Hepatocyte (in vitro differentiated cells): Measurements from ENCODE around the gene CRIP3. TPM values are rescaled to one million over a fixed set of nuclear protein-coding genes. Genes with fewer than 3 reads are reported as not detected.

Source experiments
- DNase-seq: peaks from one replicate; pipeline ENCODE4 v3.0.0-alpha.2; 2016; ENCODE audit warnings: low spot score
- H2AFZ ChIP-seq: fragments of 200-600 bp; sonication (generic); 2 replicates; pipeline ENCODE4 v1.6.0; 2016; ENCODE audit warnings: antibody characterized with exemption, mild to moderate bottlenecking
- H3K27ac ChIP-seq: fragments of 200-600 bp; sonication (generic); 2 replicates; pipeline ENCODE4 v1.5.1; 2016; ENCODE audit warnings: mild to moderate bottlenecking
- H3K27me3 ChIP-seq: fragments of 200-600 bp; sonication (generic); 2 replicates; pipeline ENCODE4 v1.6.1; 2016
- H3K36me3 ChIP-seq: fragments of 200-600 bp; sonication (generic); replicated peaks from 2 replicates; pipeline ENCODE4 v1.5.1; 2016; ENCODE audit warnings: low read depth; ENCODE audit not compliant: insufficient read depth
- H3K4me1 ChIP-seq: fragments of 200-600 bp; sonication (generic); 2 replicates; pipeline ENCODE4 v1.5.1; 2016; ENCODE audit warnings: mild to moderate bottlenecking, moderate library complexity; ENCODE audit not compliant: insufficient read depth
- H3K4me2 ChIP-seq: fragments of 200-600 bp; sonication (generic); 2 replicates; pipeline ENCODE4 v1.6.0; 2016
- H3K4me3 ChIP-seq: fragments of 200-600 bp; sonication (generic); 2 replicates; pipeline ENCODE4 v1.5.1; 2016; ENCODE audit warnings: mild to moderate bottlenecking
- H3K79me2 ChIP-seq: fragments of 200-600 bp; sonication (generic); 2 replicates; pipeline ENCODE4 v1.6.0; 2017; ENCODE audit warnings: mild to moderate bottlenecking
- H3K9me2 ChIP-seq: fragments of 200-600 bp; sonication (generic); replicated peaks from 2 replicates; pipeline ENCODE4 v1.6.0; 2017; ENCODE audit warnings: mild to moderate bottlenecking; ENCODE audit not compliant: insufficient read depth
- H3K9me3 ChIP-seq: fragments of 200-600 bp; sonication (generic); 2 replicates; pipeline ENCODE4 v1.5.1; 2016; ENCODE audit warnings: low read depth, mild to moderate bottlenecking
- H4K20me1 ChIP-seq: fragments of 200-600 bp; sonication (generic); 2 replicates; pipeline ENCODE4 v1.6.0; 2016; ENCODE audit warnings: mild to moderate bottlenecking; ENCODE audit not compliant: insufficient read depth, poor library complexity, severe bottlenecking
- EZH2 ChIP-seq: fragments of 200-600 bp; sonication (generic); IDR thresholded peaks from 2 replicates; pipeline ENCODE4 v1.6.1; 2016; ENCODE audit warnings: antibody characterized with exemption, mild to moderate bottlenecking, borderline replicate concordance
- EZH2phosphoT487 ChIP-seq: fragments of 200-600 bp; sonication (generic); IDR thresholded peaks from one replicate; pipeline ENCODE4 v1.6.1; 2018; ENCODE audit warnings: antibody characterized with exemption, mild to moderate bottlenecking, low read depth, moderate library complexity; ENCODE audit not compliant: unreplicated experiment, severe bottlenecking
- WGBS: methylation state at CpG from one replicate; pipeline ENCODE4 v1.1.6; 2016; ENCODE audit warnings: low lambda C conversion rate; ENCODE audit errors: missing lambda C conversion rate; 5-methylcytosine and 5-hydroxymethylcytosine counted together
- polyA plus RNA-seq: library from polyadenylated mRNA; unstranded; fragments of >200 nt; fragmentation: Nextera tagmentation; extraction: Ambion mirVana; gene quantifications from 2 replicates; pipeline ENCODE4 v1.2.1, GENCODE V29; 2016
- total RNA-seq: library from RNA; depleted of rRNA; stranded (reverse); fragments of >200 nt; gene quantifications from 2 replicates; pipeline ENCODE4 v1.2.3, GENCODE V29; 2014
- TF ChIP-seq, protein P1 (sequence below): fragments of 200-600 bp; sonication (generic); IDR thresholded peaks from 2 replicates; pipeline ENCODE4 v1.5.1; 2016; ENCODE audit warnings: antibody characterized with exemption, mild to moderate bottlenecking; ENCODE audit not compliant: poor library complexity

The CRIP3 gene
- total and polyA plus RNA-seq, 2 experiments from 2014 or later, result 0.80 to 1.5 TPM

DNA sequence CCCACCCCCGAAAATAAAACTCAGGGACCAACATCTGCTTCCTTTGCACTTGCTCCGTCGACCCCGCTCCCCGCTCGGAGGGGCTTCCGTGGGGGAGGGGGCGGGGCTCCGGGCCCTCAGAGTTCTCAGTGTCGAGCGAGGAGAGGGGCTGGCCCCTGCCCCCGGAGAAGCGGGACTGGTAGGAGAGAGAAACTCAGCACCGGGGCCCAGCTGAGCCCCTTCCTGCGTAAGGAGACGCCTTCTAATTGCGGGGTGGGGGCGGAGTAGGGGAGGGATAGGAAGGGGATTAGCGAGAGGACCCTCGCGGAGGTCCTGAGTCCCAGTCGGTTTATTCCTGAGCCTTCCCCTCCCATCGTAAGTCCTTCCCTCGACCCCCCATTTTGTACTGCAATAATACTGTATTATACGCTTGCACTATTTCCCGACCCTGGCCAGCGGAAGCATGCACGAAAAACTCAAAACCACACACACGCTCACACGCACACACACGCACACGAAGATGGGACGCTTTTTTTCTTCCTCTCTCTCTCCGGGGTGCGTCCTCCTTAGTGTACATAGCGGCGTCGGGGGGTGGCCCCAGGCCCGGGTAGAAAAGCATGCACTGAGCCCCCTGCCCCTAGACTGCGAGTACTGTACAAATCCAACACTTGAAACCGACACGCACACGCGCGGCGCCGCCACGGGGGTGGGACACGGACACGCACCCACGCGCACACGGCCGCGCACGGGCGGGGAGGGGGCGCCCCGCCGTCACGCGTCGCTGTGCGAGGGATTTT lies 32.6 kb downstream of the CRIP3 start:
- peak overlapping the region; percentile 62 for H3K27ac ChIP-seq
- peak overlapping the region; percentile 76 for H2AFZ ChIP-seq
- H3K4me2 ChIP-seq, result peak overlapping the region; percentile 94
- no peaks in the 10 kb centered on the region for H3K27me3 ChIP-seq
- no peaks in the 10 kb centered on the region for H3K36me3 ChIP-seq
- no peak for DNase-seq
- H3K79me2 ChIP-seq, result no peaks in the 10 kb centered on the region
- TF ChIP-seq EZH2phosphoT487 (no peak), EZH2 (no peak)
- TF ChIP-seq, protein P1, sequence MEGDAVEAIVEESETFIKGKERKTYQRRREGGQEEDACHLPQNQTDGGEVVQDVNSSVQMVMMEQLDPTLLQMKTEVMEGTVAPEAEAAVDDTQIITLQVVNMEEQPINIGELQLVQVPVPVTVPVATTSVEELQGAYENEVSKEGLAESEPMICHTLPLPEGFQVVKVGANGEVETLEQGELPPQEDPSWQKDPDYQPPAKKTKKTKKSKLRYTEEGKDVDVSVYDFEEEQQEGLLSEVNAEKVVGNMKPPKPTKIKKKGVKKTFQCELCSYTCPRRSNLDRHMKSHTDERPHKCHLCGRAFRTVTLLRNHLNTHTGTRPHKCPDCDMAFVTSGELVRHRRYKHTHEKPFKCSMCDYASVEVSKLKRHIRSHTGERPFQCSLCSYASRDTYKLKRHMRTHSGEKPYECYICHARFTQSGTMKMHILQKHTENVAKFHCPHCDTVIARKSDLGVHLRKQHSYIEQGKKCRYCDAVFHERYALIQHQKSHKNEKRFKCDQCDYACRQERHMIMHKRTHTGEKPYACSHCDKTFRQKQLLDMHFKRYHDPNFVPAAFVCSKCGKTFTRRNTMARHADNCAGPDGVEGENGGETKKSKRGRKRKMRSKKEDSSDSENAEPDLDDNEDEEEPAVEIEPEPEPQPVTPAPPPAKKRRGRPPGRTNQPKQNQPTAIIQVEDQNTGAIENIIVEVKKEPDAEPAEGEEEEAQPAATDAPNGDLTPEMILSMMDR, result no peak
- H3K4me3 ChIP-seq, result peak overlapping the region; percentile 49
- 23% methylated on average over 53 of the region's 64 CpGs for WGBS
- H4K20me1 ChIP-seq, result no peaks in the 10 kb centered on the region
- H3K9me3 ChIP-seq, result no peaks in the 10 kb centered on the region
- peaks cover 46% of the 10 kb centered on the region for H3K4me1 ChIP-seq
- H3K9me2 ChIP-seq, result no peaks in the 10 kb centered on the region

DNA sequence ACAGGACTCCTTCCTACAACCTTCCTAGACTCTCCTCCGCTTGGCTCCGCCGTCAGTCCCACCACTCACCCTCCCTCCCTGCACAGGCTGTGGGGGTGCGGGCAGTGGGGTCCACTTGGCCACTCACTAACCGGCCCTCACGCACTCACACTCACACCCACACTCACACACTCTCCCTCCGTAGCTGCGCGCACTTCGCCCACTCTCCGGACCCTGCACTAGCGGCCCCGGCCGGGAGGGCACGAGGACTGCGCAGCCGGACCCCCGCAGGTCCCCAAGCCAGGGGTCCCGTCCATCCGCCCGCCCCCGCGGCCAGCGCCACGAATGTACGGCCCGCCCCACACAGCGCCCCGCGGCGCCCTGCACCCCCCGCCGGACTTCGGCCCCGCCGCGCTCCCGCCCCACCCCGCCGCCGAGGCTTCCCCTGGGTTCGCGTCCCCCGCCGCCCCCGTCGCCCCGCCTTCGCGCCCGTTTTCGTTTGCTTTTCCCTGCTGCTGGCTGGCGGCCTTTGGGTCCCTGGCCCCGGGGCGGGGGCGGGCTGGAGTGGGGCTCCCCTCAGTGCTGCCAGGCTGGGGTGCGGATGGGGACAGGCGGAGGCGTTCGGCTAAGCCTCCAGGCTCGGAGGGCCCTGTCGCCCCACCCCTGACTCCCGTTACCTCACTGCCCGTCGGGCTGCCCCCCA lies 33.6 kb downstream of the CRIP3 start:
- TF ChIP-seq EZH2phosphoT487, result no peak
- no peak for TF ChIP-seq EZH2
- TF ChIP-seq, protein P1, result no peak
- WGBS, result 9% methylated on average over 8 of the region's 65 CpGs
- no peaks in the 10 kb centered on the region for H3K79me2 ChIP-seq
- no peaks in the 10 kb centered on the region for H3K36me3 ChIP-seq
- peak overlapping the region; percentile 94 for H3K4me2 ChIP-seq
- peaks cover 55% of the 10 kb centered on the region for H3K4me1 ChIP-seq
- no peaks in the 10 kb centered on the region for H3K9me2 ChIP-seq
- peak; percentile 86 for DNase-seq
- H4K20me1 ChIP-seq, result no peaks in the 10 kb centered on the region
- H3K4me3 ChIP-seq, result peak overlapping the region; percentile 49
- peak overlapping the region; percentile 76 for H2AFZ ChIP-seq
- no peaks in the 10 kb centered on the region for H3K9me3 ChIP-seq
- no peaks in the 10 kb centered on the region for H3K27me3 ChIP-seq
- H3K27ac ChIP-seq, result peak overlapping the region; percentile 62

DNA sequence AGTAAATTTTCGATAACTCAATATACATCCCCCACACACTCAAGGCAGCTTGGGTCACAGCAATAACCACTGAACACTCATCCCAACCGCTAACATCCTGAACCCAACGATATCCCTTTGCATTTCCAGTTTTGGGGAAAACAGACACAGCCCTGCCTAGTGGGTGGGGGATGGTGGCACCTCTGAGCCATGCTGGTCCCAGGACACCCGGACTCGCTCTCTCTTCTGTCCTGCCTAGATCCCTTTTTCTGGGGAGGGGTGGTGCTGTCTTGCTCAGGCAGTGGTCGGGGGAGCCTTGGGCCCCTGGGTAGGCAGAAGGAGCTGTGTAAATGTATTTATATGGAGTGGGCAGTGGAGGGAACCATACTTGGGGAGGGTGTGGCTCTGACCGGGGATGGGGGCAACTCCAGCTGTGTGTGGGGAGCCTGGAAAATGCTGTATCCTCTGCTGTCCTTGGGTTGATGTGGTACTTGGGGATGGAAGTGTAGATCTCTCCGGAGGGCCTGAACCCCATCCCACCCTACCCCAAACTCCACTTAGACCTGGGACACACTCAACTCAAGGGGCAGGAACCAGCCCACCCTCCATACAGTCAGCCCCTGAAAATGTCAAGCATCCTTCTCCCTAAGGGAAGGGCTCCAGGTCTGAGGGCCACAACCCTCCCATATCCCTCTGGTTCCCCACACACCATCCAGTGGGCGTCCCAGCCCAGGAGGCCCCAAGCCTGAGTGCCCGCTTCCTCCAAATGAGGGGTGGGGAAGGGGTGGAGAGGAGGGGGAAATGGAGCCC lies 34.3 kb downstream of the CRIP3 start:
- peak overlapping the region; percentile 94 for H3K4me2 ChIP-seq
- H3K36me3 ChIP-seq, result no peaks in the 10 kb centered on the region
- no peaks in the 10 kb centered on the region for H3K79me2 ChIP-seq
- H2AFZ ChIP-seq, result no peak overlapping the region
- H3K4me3 ChIP-seq, result no peak overlapping the region
- no peaks in the 10 kb centered on the region for H3K27me3 ChIP-seq
- no peak for TF ChIP-seq EZH2
- no peak for DNase-seq
- no peaks in the 10 kb centered on the region for H3K9me3 ChIP-seq
- WGBS, result 80% methylated on average over 7 of the region's 10 CpGs
- no peaks in the 10 kb centered on the region for H3K9me2 ChIP-seq
- no peaks in the 10 kb centered on the region for H4K20me1 ChIP-seq
- peaks cover 62% of the 10 kb centered on the region for H3K4me1 ChIP-seq
- H3K27ac ChIP-seq, result peak overlapping the region; percentile 62
